ENCODE measurements around the gene HOXC4.

The HOXC4 gene

GRCh38 chr12:54016051-54016450 lies 37.6 kb upstream of the HOXC4 start:
- no peak for DNase-seq

- peak; percentile 38 for DNase-seq
These were observed 37.1 kb upstream of the HOXC4 start for GRCh38 chr12:54016478-54016964.

GRCh38 chr12:54017027-54017788 lies 36.4 kb upstream of the HOXC4 start:
- DNase-seq = peak; percentile 74

GRCh38 chr12:54017878-54018467 lies 35.7 kb upstream of the HOXC4 start:
- DNase-seq = peak; percentile 91

- DNase-seq = peak; percentile 58
These were observed 35.1 kb upstream of the HOXC4 start for GRCh38 chr12:54018468-54018984.

- peak; percentile 58 for DNase-seq
These were observed 34.4 kb upstream of the HOXC4 start for GRCh38 chr12:54019091-54019811.

GRCh38 chr12:54019924-54020590 lies 33.6 kb upstream of the HOXC4 start:
- DNase-seq = no peak

- no peak for DNase-seq
These were observed 32.8 kb upstream of the HOXC4 start for GRCh38 chr12:54020591-54021405.

GRCh38 chr12:54021432-54022013 lies 32.1 kb upstream of the HOXC4 start:
- peak; percentile 35 for DNase-seq

GRCh38 chr12:54022960-54023884 lies 30.4 kb upstream of the HOXC4 start:
- no peak for DNase-seq

GRCh38 chr12:54024127-54024526 lies 29.5 kb upstream of the HOXC4 start:
- no peak for DNase-seq

- DNase-seq = no peak
These were observed 28.9 kb upstream of the HOXC4 start for GRCh38 chr12:54024581-54025305.

- DNase-seq = no peak
These were observed 27.9 kb upstream of the HOXC4 start for GRCh38 chr12:54025499-54026405.

GRCh38 chr12:54026640-54027441 lies 26.8 kb upstream of the HOXC4 start:
- no peak for DNase-seq

GRCh38 chr12:54027442-54027786 lies 26.2 kb upstream of the HOXC4 start:
- no peak for DNase-seq

- no peak for DNase-seq
These were observed 25.1 kb upstream of the HOXC4 start, which contains the start of gene HOXC6 for GRCh38 chr12:54028314-54029201. Gene HOXC6, plus strand, starts transcription at chr12:54028440. Its CDS starts 82 bp downstream, at chr12:54028522.

Measured in NCI-H1694 treated with DMSO at 0.1 percent for 48 hours (cell line).